Measurements from ENCODE around the gene DPH2.

- TF ChIP-seq POLR2A (IDR thresholded peaks at IDR 0.05) (no peak), CTCF (IDR thresholded peaks at IDR 0.05) (no peak)
Measured at GRCh38 chr1:43977376-43978263, 7.8 kb downstream of the DPH2 start.
